Measurements from ENCODE around the gene PLPPR1.

DNA sequence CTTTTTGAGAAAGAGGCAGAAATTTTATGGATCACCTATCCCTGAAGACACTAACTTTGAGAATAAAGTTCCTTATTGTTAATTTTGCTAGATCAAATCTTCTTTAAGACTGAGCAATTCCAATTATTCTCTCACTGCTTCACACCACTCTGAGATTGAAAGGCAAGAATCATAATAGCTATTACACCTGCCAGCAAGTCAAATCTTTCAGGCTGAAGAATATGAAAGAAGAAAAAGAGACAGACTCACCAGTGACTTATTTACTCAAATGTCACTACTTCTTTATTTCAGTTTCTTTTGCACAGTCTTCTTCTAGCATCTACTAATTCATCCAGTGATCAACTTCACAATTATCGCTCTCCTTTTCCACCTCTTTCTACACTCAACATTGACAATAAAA lies 35.9 kb upstream of the PLPPR1 start:
- TF ChIP-seq KLF16 (CRISPR knock-in tag; IDR thresholded peaks at IDR 0.05) (no peak), CTCF (CRISPR knock-in tag; IDR thresholded peaks at IDR 0.05) (no peak), ATF1 (CRISPR knock-in tag; IDR thresholded peaks at IDR 0.05) (no peak), HMG20B (CRISPR knock-in tag; conservative IDR thresholded peaks at IDR 0.05) (no peak), ZNF572 (CRISPR knock-in tag; IDR thresholded peaks at IDR 0.05) (no peak), MAFK (conservative IDR thresholded peaks at IDR 0.05 in 1 of 2, IDR thresholded peaks at IDR 0.05 in 1 of 2; ENCODE audit: low read length in 2 of 2) (no peak), ZFP1 (CRISPR knock-in tag; IDR thresholded peaks at IDR 0.05) (no peak), EZH2 (conservative IDR thresholded peaks at IDR 0.05; ENCODE audit: low read depth, low read length) (no peak), USF2 (IDR thresholded peaks at IDR 0.05; ENCODE audit: low read depth, low read length) (no peak), USF2 (CRISPR knock-in tag; IDR thresholded peaks at IDR 0.05; ENCODE audit: borderline replicate concordance) (no peak)
